Measurements from ENCODE around the gene PTTG1IP.
"Not testable (repeated sequence)": the region's sequence is repeated elsewhere in the genome, so short reads cannot be mapped to it uniquely, and the experiment has no call there.

Gene PTTG1IP

GRCh38 chr21:44836666-44837471 lies 36.6 kb downstream of the PTTG1IP start:
- peak overlapping the region; percentile 62 for H3K27ac ChIP-seq
- 0 out of 2 replicates have a peak, but pooled peaks have one; percentile 14 for TF ChIP-seq ZFX (IDR thresholded peaks at IDR 0.05)
- no peak for TF ChIP-seq CTCF (conservative IDR thresholded peaks at IDR 0.05)

GRCh38 chr21:44836349-44836665 lies 37.2 kb downstream of the PTTG1IP start:
- H3K27ac ChIP-seq: peak overlapping the region; percentile 62
- TF ChIP-seq CTCF (conservative IDR thresholded peaks at IDR 0.05) (no peak), ZFX (IDR thresholded peaks at IDR 0.05) (no peak)

- TF ChIP-seq ZFX (IDR thresholded peaks at IDR 0.05) (no peak), CTCF (conservative IDR thresholded peaks at IDR 0.05) (no peak)
- H3K27ac ChIP-seq: no peak overlapping the region
Observed at GRCh38 chr21:44835647-44835973, 37.9 kb downstream of the PTTG1IP start.

- no peak for TF ChIP-seq ZFX (IDR thresholded peaks at IDR 0.05)
- TF ChIP-seq CTCF (conservative IDR thresholded peaks at IDR 0.05): no peak
- no peak overlapping the region for H3K27ac ChIP-seq
Observed at GRCh38 chr21:44834951-44835646, 38.4 kb downstream of the PTTG1IP start.

- no peak overlapping the region for H3K27ac ChIP-seq
- no peak for TF ChIP-seq CTCF (conservative IDR thresholded peaks at IDR 0.05)
- TF ChIP-seq ZFX (IDR thresholded peaks at IDR 0.05): no peak
Observed at GRCh38 chr21:44834231-44834950, 39.1 kb downstream of the PTTG1IP start.

GRCh38 chr21:44833663-44834062 lies 39.8 kb downstream of the PTTG1IP start:
- H3K27ac ChIP-seq: no peak overlapping the region
- TF ChIP-seq CTCF (conservative IDR thresholded peaks at IDR 0.05) (no peak), ZFX (IDR thresholded peaks at IDR 0.05) (no peak)

GRCh38 chr21:44832516-44833255 lies 40.8 kb downstream of the PTTG1IP start:
- H3K27ac ChIP-seq: not testable (repeated sequence)

Data from C4-2B (cell line).